ENCODE data around the gene CORIN.

GRCh38 chr4:47711183-47711582 is 126.7 kb downstream of the CORIN start:
- TF ChIP-seq, protein P1, sequence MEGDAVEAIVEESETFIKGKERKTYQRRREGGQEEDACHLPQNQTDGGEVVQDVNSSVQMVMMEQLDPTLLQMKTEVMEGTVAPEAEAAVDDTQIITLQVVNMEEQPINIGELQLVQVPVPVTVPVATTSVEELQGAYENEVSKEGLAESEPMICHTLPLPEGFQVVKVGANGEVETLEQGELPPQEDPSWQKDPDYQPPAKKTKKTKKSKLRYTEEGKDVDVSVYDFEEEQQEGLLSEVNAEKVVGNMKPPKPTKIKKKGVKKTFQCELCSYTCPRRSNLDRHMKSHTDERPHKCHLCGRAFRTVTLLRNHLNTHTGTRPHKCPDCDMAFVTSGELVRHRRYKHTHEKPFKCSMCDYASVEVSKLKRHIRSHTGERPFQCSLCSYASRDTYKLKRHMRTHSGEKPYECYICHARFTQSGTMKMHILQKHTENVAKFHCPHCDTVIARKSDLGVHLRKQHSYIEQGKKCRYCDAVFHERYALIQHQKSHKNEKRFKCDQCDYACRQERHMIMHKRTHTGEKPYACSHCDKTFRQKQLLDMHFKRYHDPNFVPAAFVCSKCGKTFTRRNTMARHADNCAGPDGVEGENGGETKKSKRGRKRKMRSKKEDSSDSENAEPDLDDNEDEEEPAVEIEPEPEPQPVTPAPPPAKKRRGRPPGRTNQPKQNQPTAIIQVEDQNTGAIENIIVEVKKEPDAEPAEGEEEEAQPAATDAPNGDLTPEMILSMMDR (IDR thresholded peaks at IDR 0.05) = no peak
- TF ChIP-seq POLR2A (IDR thresholded peaks at IDR 0.05) (no peak), POLR2AphosphoS5 (IDR thresholded peaks at IDR 0.05) (no peak)

Data from breast epithelium (tissue), 3 donors.